ENCODE measurements around the gene C1QTNF5. TPM values are rescaled to one million over a fixed set of nuclear protein-coding genes. Genes with fewer than 3 reads are reported as not detected.

C1QTNF5 gene
- total RNA-seq, 1 donor from 2014 or later: not detected

- intact Hi-C loops (cut with micrococcal nuclease): no loop called here
These were observed 37.4 kb downstream of the C1QTNF5 start for GRCh38 chr11:119303227-119303718.

GRCh38 chr11:119300198-119300964, 40.3 kb downstream of the C1QTNF5 start:
- intact Hi-C loops (cut with micrococcal nuclease): no loop called here

- intact Hi-C loops (cut with micrococcal nuclease): no loop called here
These were observed 41.3 kb downstream of the C1QTNF5 start for GRCh38 chr11:119299416-119299815.

GRCh38 chr11:119298726-119299125, 42.0 kb downstream of the C1QTNF5 start:
- intact Hi-C loops (cut with micrococcal nuclease): no loop called here

- intact Hi-C loops (cut with micrococcal nuclease): no loop called here
These were observed 42.7 kb downstream of the C1QTNF5 start for GRCh38 chr11:119297938-119298337.

- intact Hi-C loops (cut with micrococcal nuclease): no loop called here
These were observed 45.5 kb downstream of the C1QTNF5 start for GRCh38 chr11:119295178-119295577.

- intact Hi-C loops (cut with micrococcal nuclease): no loop called here
These were observed 47.2 kb downstream of the C1QTNF5 start for GRCh38 chr11:119293461-119293860.

GRCh38 chr11:119290894-119291497, 49.7 kb downstream of the C1QTNF5 start:
- intact Hi-C loops (cut with micrococcal nuclease): no loop called here

Other genes starting within 250 kb of the C1QTNF5 start
- 67.6 and 68.0 TPM in 2 replicates for gene DPAGT1, start 239.0 kb downstream of the C1QTNF5 start, total RNA-seq
- 36.6 and 42.2 TPM in 2 replicates for gene C2CD2L, start 233.5 kb downstream of the C1QTNF5 start, total RNA-seq
- 48.5 and 48.8 TPM in 2 replicates for gene HINFP, start 219.3 kb downstream of the C1QTNF5 start, total RNA-seq
- not detected in 2 replicates for gene ABCG4, start 191.8 kb downstream of the C1QTNF5 start, total RNA-seq
- gene NLRX1, start 172.2 kb downstream of the C1QTNF5 start, total RNA-seq: 25.2 and 26.0 TPM in 2 replicates
- gene NHERF4, start 155.4 kb downstream of the C1QTNF5 start, total RNA-seq: 0.49 and 0.90 TPM in 2 replicates
- 42.0 and 42.1 TPM in 2 replicates for gene CBL, start 134.5 kb downstream of the C1QTNF5 start, total RNA-seq
- 2.8 and 3.9 TPM in 2 replicates for gene MCAM, start 23.8 kb downstream of the C1QTNF5 start, total RNA-seq
- gene RNF26, start 6.4 kb downstream of the C1QTNF5 start, total RNA-seq: 27.2 and 29.9 TPM in 2 replicates
- gene MFRP, start 5.8 kb upstream of the C1QTNF5 start, total RNA-seq: not detected in 2 replicates
- 0.15 and 0.17 TPM in 2 replicates for gene USP2, start 40.8 kb upstream of the C1QTNF5 start, total RNA-seq
- gene THY1, start 82.3 kb upstream of the C1QTNF5 start, total RNA-seq: 3.5 and 3.8 TPM in 2 replicates

Data from T-helper 1 cell treated with Interleukin-12 subunit alpha and Interleukin-12 subunit beta and Interleukin-4 antibody, amounts not matched to agents 30 ng/mL and 1 ng/mL, for 36 hours (primary cell).